Right hindlimb (tissue), 1 donor: Measurements from ENCODE around the gene CCDC61.
A peak's percentile ranks its signal among the peaks of the same experiment; 100 is the strongest.

Experiments used
- DNase-seq: peaks from one replicate; pipeline ENCODE4 v3.0.0-alpha.2; 2018

The CCDC61 gene

DNA sequence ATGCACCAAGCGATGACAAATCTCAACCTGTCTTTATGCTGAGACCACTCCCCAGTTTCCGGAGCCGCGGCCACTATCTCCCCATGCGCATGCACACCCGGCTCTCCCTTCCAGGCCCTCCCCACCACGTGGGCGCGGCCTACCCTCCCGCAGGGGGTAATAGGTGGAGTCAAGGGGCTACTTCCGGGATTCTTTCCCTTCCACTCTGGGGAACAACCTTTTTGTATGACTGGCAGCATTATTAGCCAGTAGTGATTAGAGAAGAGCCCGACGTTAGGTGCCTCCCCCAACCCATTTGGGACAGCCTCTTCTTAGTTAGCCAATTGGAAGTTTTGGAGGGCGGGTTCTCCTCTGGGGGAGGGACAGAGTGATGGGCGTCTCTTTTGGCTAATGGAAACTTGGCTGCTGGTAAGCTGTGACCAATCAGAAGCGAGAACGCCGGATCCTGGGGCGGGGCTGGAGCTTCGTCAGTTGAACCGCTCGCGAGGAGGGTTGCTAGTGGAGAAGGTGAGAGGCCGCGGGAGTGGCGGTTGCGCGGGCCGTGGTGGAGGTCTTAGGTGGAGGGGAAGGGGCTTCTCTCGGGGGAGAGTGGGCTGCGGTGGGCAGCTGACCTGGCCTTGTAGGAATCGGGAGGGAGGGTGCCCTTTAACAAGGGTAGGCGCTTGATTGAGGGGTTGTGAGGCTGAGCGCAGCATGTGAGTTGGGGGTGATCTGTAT lies at the start of gene CCDC61:
Gene CCDC61 (plus strand): TSS at position 470 of the 717 bp plus-strand sequence. CDS start 7,552 bp downstream, outside the sequence.
- DNase-seq, result peak; percentile 98

DNA sequence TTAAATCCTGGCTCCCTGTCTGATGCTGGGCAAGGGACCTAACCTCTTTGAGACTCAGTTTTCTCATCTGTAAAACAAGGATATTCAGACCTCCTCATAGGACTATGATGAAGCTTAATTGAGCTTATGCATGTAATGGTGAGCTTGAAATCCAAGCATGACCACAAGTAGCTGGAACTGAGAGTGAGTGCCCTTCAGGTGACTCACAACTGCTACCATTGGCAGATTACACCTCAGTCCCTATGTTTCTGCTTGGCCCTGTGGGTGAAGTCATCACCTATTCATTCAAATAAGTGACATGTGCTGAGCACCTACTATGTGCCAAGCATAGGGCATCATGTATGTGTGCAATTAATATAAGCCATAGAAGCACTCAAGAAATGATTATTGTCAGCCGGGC lies 47.3 kb upstream of the CCDC61 start:
- no peak for DNase-seq

DNA sequence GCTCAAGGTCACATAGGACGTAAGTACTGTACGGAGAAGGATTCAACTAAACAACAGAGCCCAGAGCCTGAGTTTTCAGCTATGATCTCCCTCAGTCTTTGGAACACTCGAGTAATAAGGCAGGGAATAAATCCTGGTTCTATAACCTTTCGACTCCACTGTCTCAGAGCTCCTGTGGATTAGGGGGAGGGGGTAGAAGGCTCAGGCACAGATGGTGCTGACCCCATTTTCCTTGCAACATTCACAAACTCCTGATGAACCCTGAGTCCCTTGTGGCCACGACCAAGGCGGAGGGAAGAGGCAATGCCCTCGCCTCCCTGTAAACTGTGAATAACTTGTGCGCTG lies 43.0 kb upstream of the CCDC61 start:
- no peak for DNase-seq

GRCh38 chr19:45952686-45953505 lies 42.4 kb upstream of the CCDC61 start:
- DNase-seq, result peak; percentile 72

- no peak for DNase-seq
These were observed 41.6 kb upstream of the CCDC61 start for GRCh38 chr19:45953676-45954075.

GRCh38 chr19:45954156-45954555 lies 41.1 kb upstream of the CCDC61 start:
- no peak for DNase-seq

- peak; percentile 49 for DNase-seq
These were observed 39.2 kb upstream of the CCDC61 start for GRCh38 chr19:45955905-45956608.

- DNase-seq, result no peak
These were observed 36.9 kb upstream of the CCDC61 start for GRCh38 chr19:45958320-45958719.

GRCh38 chr19:45958769-45959516 lies 36.3 kb upstream of the CCDC61 start:
- no peak for DNase-seq

GRCh38 chr19:45959517-45960025 lies 35.7 kb upstream of the CCDC61 start:
- DNase-seq, result no peak

- no peak for DNase-seq
These were observed 34.6 kb upstream of the CCDC61 start for GRCh38 chr19:45960595-45961235.

- no peak for DNase-seq
These were observed 33.2 kb upstream of the CCDC61 start for GRCh38 chr19:45962021-45962420.

- DNase-seq, result no peak
These were observed 28.0 kb upstream of the CCDC61 start for GRCh38 chr19:45967246-45967645.

- no peak for DNase-seq
These were observed 26.6 kb upstream of the CCDC61 start for GRCh38 chr19:45968626-45969025.

GRCh38 chr19:45969676-45970075 lies 25.6 kb upstream of the CCDC61 start:
- DNase-seq, result no peak

DNA sequence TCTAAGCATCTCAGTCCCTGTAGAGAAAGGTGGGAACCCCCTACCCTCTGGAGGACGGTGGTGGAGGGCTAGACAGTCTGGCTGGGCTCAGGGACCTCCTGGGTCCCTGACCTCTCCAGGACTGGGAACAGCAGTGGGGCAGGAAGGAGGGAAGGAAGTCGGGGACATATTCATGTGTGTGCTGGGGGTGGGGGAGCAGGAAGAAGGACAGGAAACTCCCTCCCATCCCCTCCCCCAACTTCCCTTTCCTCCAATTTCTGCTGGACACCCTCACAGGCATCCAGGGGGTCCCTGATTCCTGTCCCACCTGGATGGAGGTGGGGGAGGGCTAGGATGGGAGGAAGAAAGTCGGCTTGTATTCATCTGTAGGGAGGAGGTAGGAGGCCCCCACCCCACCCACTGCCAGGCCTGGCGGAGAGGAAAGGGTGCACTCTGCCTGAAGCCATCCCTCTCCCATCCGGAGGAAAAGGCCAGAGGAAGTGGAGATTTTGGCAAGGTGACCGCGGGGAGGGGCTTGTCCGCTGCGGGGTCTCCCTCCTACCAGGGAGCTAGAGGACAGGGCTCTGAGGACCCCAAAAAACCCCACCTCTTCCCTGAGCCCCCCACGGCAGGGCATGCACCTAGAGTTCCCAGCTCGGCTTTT lies 23.9 kb upstream of the CCDC61 start:
- no peak for DNase-seq

DNA sequence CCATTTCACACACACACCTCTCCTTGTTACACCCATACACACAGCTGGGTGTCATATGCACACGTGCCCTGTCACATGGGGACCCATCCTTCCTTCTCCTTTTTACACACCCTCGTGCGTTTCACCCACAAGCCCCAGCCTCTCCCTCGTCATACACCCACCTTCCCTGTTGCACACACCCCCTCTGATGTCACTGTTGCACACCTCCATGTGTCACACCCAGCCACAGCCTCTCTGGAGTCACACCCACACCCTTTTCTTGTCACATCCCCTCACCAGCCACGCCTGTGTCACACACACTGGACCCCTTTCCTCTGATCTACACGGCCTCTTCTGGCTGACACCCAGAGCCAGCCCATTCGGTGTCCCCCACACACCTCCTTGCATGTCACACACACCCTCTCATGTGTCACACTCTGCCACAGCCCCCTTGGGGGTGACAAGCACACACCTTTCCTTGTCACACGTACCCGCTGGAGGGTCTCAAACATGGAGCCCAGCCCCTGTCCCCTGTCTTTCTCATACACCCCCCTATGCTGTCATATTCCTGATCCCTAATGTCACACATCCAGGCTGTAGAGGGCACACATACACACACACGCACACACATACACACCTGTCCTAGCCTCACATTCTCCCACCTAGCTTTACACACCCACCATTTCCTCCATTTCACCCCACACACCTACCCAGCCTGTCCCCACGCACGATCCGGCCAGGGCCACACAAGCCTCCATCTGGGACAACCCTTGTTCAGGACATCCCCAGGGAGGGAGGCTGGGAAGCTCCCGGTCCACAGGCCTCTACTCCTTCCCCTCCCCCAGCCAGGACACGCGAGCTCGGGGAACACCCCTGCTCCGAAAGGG lies 23.0 kb upstream of the CCDC61 start:
- DNase-seq, result peak; percentile 22

DNA sequence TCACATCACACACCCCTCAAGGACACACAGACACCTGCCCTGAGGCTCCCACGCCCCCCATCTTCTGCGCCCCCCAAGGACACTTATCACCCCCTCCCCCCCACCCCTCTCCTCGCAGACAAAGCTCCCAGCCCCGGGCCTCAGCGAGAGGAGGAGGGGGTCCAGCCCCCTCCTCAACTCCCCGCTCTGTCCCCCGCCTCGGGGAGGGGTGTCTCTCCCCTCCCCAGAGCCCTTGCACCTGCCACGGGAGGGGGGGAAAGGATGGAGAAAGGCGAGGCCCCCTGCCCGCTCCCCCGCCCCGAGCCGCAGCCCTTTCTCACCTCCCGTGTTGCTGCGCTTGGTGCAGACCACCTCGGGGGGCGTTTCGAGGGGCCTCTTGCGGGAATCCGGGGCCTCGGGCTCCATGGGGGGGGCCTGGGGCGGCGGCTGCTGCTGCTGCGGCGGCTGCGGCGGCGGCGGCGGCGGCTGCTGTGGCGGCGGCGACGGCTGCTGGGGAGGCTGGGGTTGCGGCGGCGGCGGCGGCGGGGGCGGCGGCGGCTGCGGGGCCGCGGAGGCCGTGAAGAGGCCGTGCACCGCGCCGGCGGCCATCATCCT lies 22.2 kb upstream of the CCDC61 start:
- DNase-seq, result no peak

DNA sequence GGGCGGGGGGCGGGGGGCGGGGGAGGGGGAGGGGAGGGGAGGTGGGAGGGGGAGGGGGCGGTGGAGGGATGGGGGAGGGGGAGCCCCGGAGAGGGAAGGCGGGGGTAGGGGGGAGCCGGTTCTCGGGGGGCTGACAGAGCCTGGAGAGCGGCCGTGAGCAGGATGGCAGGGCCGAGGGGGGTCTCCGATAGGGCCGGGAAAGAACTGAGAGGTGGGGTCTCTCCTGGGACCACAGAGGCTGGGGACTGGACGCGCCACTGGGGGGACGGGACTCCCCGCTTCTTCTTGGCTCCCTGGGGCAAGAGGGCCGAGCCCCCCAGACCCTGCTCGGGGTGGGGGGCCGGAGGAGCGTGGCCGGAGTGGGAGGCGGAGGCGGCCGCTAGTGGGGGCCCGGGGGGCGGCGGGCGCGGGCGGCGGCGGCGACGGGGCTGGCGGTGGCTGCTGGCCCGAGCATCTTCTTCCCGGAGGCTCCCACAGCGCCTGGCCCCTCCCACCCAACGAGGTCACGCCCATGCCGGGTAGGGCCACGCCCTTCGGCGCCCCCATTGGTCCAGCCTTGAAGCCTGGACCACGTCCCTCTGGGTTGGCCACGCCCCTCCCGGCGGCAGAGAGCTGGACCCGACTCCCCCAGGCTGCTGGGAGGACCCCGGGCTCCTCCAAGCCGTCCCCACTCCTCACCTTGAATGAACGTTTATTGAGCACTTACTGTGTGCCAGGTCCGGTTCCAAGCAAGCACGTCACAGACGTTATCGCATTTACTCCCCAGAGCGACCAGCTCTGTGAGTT lies 21.5 kb upstream of the CCDC61 start, which contains the start of gene NOVA2:
Gene NOVA2 (minus strand): TSS at position 313 of the 786 bp plus-strand sequence. CDS start 514 bp downstream, outside the sequence.
- DNase-seq, result peak; percentile 62
